Hepatocyte (in vitro differentiated cells): ENCODE measurements around the gene CSPG4. TPM values are rescaled to one million over a fixed set of nuclear protein-coding genes. Genes with fewer than 3 reads are reported as not detected.

ENCODE experiments used
- DNase-seq: peaks from one replicate; pipeline ENCODE4 v3.0.0-alpha.2; 2016; ENCODE audit warnings: low spot score
- H2AFZ ChIP-seq: fragments of 200-600 bp; sonication (generic); 2 replicates; pipeline ENCODE4 v1.6.0; 2016; ENCODE audit warnings: antibody characterized with exemption, mild to moderate bottlenecking
- H3K27ac ChIP-seq: fragments of 200-600 bp; sonication (generic); 2 replicates; pipeline ENCODE4 v1.5.1; 2016; ENCODE audit warnings: mild to moderate bottlenecking
- H3K27me3 ChIP-seq: fragments of 200-600 bp; sonication (generic); 2 replicates; pipeline ENCODE4 v1.6.1; 2016
- H3K36me3 ChIP-seq: fragments of 200-600 bp; sonication (generic); replicated peaks from 2 replicates; pipeline ENCODE4 v1.5.1; 2016; ENCODE audit warnings: low read depth; ENCODE audit not compliant: insufficient read depth
- H3K4me1 ChIP-seq: fragments of 200-600 bp; sonication (generic); 2 replicates; pipeline ENCODE4 v1.5.1; 2016; ENCODE audit warnings: mild to moderate bottlenecking, moderate library complexity; ENCODE audit not compliant: insufficient read depth
- H3K4me2 ChIP-seq: fragments of 200-600 bp; sonication (generic); 2 replicates; pipeline ENCODE4 v1.6.0; 2016
- H3K4me3 ChIP-seq: fragments of 200-600 bp; sonication (generic); 2 replicates; pipeline ENCODE4 v1.5.1; 2016; ENCODE audit warnings: mild to moderate bottlenecking
- H3K79me2 ChIP-seq: fragments of 200-600 bp; sonication (generic); 2 replicates; pipeline ENCODE4 v1.6.0; 2017; ENCODE audit warnings: mild to moderate bottlenecking
- H3K9me2 ChIP-seq: fragments of 200-600 bp; sonication (generic); replicated peaks from 2 replicates; pipeline ENCODE4 v1.6.0; 2017; ENCODE audit warnings: mild to moderate bottlenecking; ENCODE audit not compliant: insufficient read depth
- H3K9me3 ChIP-seq: fragments of 200-600 bp; sonication (generic); 2 replicates; pipeline ENCODE4 v1.5.1; 2016; ENCODE audit warnings: low read depth, mild to moderate bottlenecking
- H4K20me1 ChIP-seq: fragments of 200-600 bp; sonication (generic); 2 replicates; pipeline ENCODE4 v1.6.0; 2016; ENCODE audit warnings: mild to moderate bottlenecking; ENCODE audit not compliant: insufficient read depth, poor library complexity, severe bottlenecking
- EZH2 ChIP-seq: fragments of 200-600 bp; sonication (generic); IDR thresholded peaks from 2 replicates; pipeline ENCODE4 v1.6.1; 2016; ENCODE audit warnings: antibody characterized with exemption, mild to moderate bottlenecking, borderline replicate concordance
- EZH2phosphoT487 ChIP-seq: fragments of 200-600 bp; sonication (generic); IDR thresholded peaks from one replicate; pipeline ENCODE4 v1.6.1; 2018; ENCODE audit warnings: antibody characterized with exemption, mild to moderate bottlenecking, low read depth, moderate library complexity; ENCODE audit not compliant: unreplicated experiment, severe bottlenecking
- WGBS: methylation state at CpG from one replicate; pipeline ENCODE4 v1.1.6; 2016; ENCODE audit warnings: low lambda C conversion rate; ENCODE audit errors: missing lambda C conversion rate; 5-methylcytosine and 5-hydroxymethylcytosine counted together
- polyA plus RNA-seq: library from polyadenylated mRNA; unstranded; fragments of >200 nt; fragmentation: Nextera tagmentation; extraction: Ambion mirVana; gene quantifications from 2 replicates; pipeline ENCODE4 v1.2.1, GENCODE V29; 2016
- total RNA-seq: library from RNA; depleted of rRNA; stranded (reverse); fragments of >200 nt; gene quantifications from 2 replicates; pipeline ENCODE4 v1.2.3, GENCODE V29; 2014
- TF ChIP-seq, protein P1 (sequence below): fragments of 200-600 bp; sonication (generic); IDR thresholded peaks from 2 replicates; pipeline ENCODE4 v1.5.1; 2016; ENCODE audit warnings: antibody characterized with exemption, mild to moderate bottlenecking; ENCODE audit not compliant: poor library complexity

CSPG4 gene
- total and polyA plus RNA-seq, 2 experiments from 2014 or later: 6.4 to 7.8 TPM

DNA sequence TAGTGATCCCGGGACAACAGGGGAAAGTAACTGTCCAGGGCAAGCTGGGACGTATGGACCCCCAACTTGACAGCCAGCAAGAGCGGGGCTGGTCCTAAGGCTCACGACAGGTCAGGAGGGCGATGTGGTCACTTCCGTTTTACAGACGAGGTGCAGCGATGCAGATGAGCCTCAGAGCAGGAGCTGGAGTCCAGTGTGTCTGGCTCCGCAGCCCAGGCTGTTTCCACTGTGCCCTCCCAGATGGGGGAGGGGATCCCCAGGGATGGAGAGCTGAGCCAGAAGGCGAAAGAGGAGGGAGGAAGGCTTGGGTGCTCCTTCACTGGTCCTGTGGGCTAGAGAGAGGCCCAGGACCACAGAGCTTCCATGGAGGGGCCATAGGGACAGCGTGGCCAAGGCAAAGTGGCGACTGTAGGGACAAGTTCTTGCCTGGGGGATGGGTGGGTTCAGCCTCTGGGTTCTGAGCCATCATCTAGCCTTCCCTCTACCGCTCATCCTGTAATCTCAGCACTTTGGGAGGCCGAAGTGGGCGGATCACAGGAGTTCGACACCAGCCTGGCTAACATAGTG is 59.2 kb downstream of the CSPG4 start:
- Histone ChIP-seq H3K4me1 (peaks cover 50% of the 10 kb centered on the region), H2AFZ (no peak overlapping the region), H3K27me3 (no peaks in the 10 kb centered on the region), H3K79me2 (peaks cover 86% of the 10 kb centered on the region), H3K36me3 (no peaks in the 10 kb centered on the region), H3K4me3 (no peak overlapping the region), H3K9me2 (no peaks in the 10 kb centered on the region), H3K9me3 (no peaks in the 10 kb centered on the region), H3K27ac (no peak overlapping the region), H4K20me1 (peaks cover 66% of the 10 kb centered on the region), H3K4me2 (peak overlapping the region; percentile 95)
- DNase-seq: no peak
- no peak for TF ChIP-seq EZH2
- TF ChIP-seq, protein P1, sequence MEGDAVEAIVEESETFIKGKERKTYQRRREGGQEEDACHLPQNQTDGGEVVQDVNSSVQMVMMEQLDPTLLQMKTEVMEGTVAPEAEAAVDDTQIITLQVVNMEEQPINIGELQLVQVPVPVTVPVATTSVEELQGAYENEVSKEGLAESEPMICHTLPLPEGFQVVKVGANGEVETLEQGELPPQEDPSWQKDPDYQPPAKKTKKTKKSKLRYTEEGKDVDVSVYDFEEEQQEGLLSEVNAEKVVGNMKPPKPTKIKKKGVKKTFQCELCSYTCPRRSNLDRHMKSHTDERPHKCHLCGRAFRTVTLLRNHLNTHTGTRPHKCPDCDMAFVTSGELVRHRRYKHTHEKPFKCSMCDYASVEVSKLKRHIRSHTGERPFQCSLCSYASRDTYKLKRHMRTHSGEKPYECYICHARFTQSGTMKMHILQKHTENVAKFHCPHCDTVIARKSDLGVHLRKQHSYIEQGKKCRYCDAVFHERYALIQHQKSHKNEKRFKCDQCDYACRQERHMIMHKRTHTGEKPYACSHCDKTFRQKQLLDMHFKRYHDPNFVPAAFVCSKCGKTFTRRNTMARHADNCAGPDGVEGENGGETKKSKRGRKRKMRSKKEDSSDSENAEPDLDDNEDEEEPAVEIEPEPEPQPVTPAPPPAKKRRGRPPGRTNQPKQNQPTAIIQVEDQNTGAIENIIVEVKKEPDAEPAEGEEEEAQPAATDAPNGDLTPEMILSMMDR: no peak
- no peak for TF ChIP-seq EZH2phosphoT487
- WGBS: 88% methylated on average over 16 of the region's 16 CpGs

DNA sequence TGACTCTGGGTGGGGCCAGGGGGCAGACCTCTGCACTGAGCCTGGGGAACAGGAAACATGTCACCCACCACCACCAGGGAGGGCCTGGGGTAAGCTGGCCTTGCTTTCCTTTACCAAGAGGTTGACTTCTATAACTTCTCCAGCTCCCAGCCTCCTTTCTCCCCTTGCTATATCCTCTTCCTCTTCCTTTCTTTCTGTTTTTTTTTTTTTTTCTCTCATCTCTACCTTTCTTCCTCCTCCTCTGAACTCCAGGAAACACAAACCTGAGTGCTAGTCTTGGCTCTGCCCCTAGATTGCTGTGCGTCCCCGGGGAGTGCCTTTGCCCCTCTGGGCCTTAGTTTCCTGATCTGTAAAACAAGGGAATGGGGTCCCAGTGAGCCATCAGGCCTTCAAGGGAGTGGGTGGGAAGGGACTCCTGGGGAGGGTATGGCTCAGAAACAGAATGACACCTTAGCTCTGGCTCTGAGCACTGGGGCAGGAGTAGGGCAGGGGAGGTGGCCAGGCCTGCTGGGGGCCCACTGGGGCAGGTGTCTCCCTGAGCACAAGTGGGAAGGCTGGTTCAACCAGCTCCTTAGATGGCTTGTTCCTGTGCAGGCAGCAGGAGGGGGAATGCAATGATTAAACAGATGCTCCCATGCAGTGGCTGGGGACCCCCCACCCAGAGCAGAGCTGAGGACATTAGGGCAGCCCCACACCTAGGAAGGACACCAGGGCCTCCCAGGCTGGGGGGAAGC is 60.7 kb downstream of the CSPG4 start:
- TF ChIP-seq, protein P1: no peak
- TF ChIP-seq EZH2phosphoT487: no peak
- no peak for TF ChIP-seq EZH2
- no peak for DNase-seq
- peak overlapping the region; percentile 95 for H3K4me2 ChIP-seq
- H3K9me2 ChIP-seq: no peaks in the 10 kb centered on the region
- H3K27ac ChIP-seq: no peak overlapping the region
- WGBS: 89% methylated on average over 2 of the region's 2 CpGs
- H3K4me1 ChIP-seq: peaks cover 50% of the 10 kb centered on the region
- H3K4me3 ChIP-seq: peak overlapping the region; percentile 4
- H4K20me1 ChIP-seq: peaks cover 66% of the 10 kb centered on the region
- no peak overlapping the region for H2AFZ ChIP-seq
- H3K79me2 ChIP-seq: peaks cover 92% of the 10 kb centered on the region
- no peaks in the 10 kb centered on the region for H3K9me3 ChIP-seq
- H3K36me3 ChIP-seq: no peaks in the 10 kb centered on the region
- no peaks in the 10 kb centered on the region for H3K27me3 ChIP-seq

DNA sequence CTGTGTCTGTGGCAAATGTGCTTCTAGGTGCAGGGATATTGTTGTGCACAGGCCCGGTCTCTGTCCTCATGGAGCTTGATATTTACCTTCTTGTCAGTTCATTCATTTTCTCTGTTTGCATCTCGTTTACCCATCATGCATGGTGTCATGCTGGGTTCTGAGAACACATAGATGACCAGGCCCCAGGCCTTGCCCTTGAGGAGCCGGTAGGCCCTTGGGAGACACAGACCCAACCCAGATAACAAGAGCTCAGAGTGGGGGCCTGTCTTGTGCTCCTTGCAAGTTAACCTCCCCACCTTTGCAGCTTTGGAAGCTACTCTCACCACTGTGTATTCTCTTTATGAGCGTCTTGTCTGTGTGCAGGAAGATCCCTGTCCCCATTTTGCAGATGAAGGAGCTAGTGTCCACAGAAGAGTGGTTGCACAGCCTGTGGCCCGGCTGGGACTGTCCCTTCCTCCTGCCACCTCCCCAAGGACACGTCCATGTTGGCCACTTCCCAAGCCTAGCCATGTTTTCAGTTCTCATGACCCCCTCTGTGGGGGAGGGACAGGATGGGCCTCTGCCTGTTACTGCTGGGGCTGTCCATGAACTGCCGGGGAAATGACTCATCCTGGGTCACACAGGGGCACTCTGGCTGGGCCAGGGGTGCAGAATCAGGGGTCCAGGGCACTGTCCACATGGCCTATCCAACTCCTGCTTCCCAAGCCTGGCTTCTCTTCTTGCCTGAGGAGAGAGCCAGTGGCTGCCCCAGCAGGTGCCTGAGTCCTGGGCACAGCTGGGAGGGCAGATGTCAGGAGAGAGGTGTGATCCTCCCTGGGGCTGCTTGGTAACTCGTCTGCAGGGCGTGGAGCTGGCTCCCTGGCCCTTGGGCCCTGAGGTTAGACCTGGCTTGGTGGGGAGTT is 61.5 kb downstream of the CSPG4 start:
- peak; percentile 34 for DNase-seq
- H3K4me1 ChIP-seq: peaks cover 57% of the 10 kb centered on the region
- H3K4me2 ChIP-seq: peak overlapping the region; percentile 95
- no peaks in the 10 kb centered on the region for H3K9me3 ChIP-seq
- H3K4me3 ChIP-seq: peak overlapping the region; percentile 4
- H4K20me1 ChIP-seq: peaks cover 61% of the 10 kb centered on the region
- H3K9me2 ChIP-seq: no peaks in the 10 kb centered on the region
- no peak overlapping the region for H2AFZ ChIP-seq
- TF ChIP-seq, protein P1: no peak
- TF ChIP-seq EZH2 (no peak), EZH2phosphoT487 (no peak)
- H3K36me3 ChIP-seq: no peaks in the 10 kb centered on the region
- peaks cover 93% of the 10 kb centered on the region for H3K79me2 ChIP-seq
- no peaks in the 10 kb centered on the region for H3K27me3 ChIP-seq
- H3K27ac ChIP-seq: no peak overlapping the region
- WGBS: 55% methylated on average over 9 of the region's 9 CpGs
